GM18498 (cell line): ENCODE data around the gene ARHGAP32.

ENCODE experiments used
- ATAC-seq: cut with Tn5 transposase; IDR thresholded peaks from one replicate; pipeline ENCODE4 v1.9.1; 2021; ENCODE audit warnings: mild to moderate bottlenecking, moderate library complexity; ENCODE audit not compliant: unreplicated experiment

The ARHGAP32 gene

GRCh38 chr11:128917144-128917724 is 274.9 kb downstream of the ARHGAP32 start:
- peak; percentile 56 for ATAC-seq

DNA sequence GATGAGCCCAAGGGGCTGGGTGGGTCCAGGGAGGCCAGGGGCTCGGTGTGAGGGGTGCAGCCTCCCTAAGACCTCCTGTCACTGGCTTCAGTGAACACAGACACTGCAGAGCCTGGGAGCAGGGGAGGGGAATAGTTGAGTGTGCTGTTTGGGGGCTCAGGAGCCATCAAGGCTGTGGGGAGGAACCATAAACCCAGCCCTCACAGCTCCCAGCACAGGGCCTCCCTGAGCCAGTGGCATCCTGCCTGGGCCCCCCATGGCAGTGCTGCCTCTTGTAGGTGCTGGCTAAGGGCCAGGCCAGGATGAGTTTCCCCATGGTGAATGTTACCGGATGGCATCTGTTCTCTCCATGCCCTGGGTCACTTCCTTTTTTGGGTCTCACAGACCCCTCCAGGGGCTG is 275.4 kb downstream of the ARHGAP32 start:
- ATAC-seq, result no peak

DNA sequence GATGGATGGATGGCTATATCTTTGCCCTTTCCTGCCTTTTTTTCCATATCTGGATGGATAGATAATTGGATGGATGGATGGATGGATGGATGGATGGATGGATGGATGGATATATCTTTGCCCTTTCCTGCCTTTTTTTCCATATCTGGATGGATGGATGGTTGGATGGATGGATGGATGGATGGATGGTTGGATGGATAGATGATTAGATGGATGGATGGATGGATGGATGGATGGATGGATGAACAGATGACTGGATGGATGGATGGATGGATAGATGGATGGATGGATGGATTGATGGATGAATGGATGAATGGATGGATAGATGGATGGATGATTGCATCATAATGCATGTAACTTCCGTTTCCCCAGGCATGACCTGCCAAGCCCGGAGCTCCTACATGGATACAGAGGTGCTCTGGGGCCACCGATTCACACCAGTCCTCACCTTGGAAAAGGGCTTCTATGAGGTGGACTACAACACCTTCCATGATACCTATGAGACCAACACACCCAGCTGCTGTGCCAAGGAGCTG is 276.0 kb downstream of the ARHGAP32 start:
- ATAC-seq, result no peak

GRCh38 chr11:128915149-128915521 is 277.0 kb downstream of the ARHGAP32 start:
- ATAC-seq, result no peak
